Ectodermal cell (in vitro differentiated cells): ENCODE measurements around the gene OR6S1. TPM values are rescaled to one million over a fixed set of nuclear protein-coding genes. Genes with fewer than 3 reads are reported as not detected.

Experiments
- H3K27ac ChIP-seq: 2 replicates; pipeline ENCODE4 v1.7.0; 2013; ENCODE audit warnings: mild to moderate bottlenecking, low read depth, low read length; ENCODE audit not compliant: insufficient read depth, poor library complexity, severe bottlenecking
- H3K27me3 ChIP-seq: 2 replicates; pipeline ENCODE4 v1.7.0; 2013; ENCODE audit warnings: mild to moderate bottlenecking, low read length; ENCODE audit not compliant: insufficient read depth, control insufficient read depth, poor library complexity, severe bottlenecking
- H3K36me3 ChIP-seq: one replicate; pipeline ENCODE4 v1.7.0; 2013; ENCODE audit warnings: low read length; ENCODE audit not compliant: control insufficient read depth, insufficient read depth
- H3K4me1 ChIP-seq: one replicate; pipeline ENCODE4 v1.7.0; 2013; ENCODE audit warnings: low read length; ENCODE audit not compliant: control insufficient read depth, insufficient read depth
- H3K4me3 ChIP-seq: 2 replicates; pipeline ENCODE4 v1.7.0; 2013; ENCODE audit warnings: low read depth, low read length, control low read depth; ENCODE audit not compliant: insufficient read depth
- H3K9me3 ChIP-seq: 2 replicates; pipeline ENCODE4 v1.7.0; 2013; ENCODE audit warnings: mild to moderate bottlenecking, low read length, moderate library complexity; ENCODE audit not compliant: control insufficient read depth
- WGBS, 2 experiments: methylation state at CpG; one replicate each; pipeline ENCODE4 v1.1.7; 2013; ENCODE audit warnings: missing lambda C conversion rate in 2 of 2; 5-methylcytosine and 5-hydroxymethylcytosine counted together
- polyA plus RNA-seq, 4 experiments: library from polyadenylated mRNA; stranded (reverse); fragments of 50-300 nt; gene quantifications; one replicate each; pipeline ENCODE4 v1.2.3, GENCODE V29; 2013

OR6S1 gene
- not detected for polyA plus RNA-seq (2013, experiment 1 of 4)
- not detected for polyA plus RNA-seq (2013, experiment 2 of 4)
- not detected for polyA plus RNA-seq (2013, experiment 3 of 4)
- polyA plus RNA-seq (2013, experiment 4 of 4), result not detected

GRCh38 chr14:20641591-20641990 is at the start of gene OR6S1:
OR6S1 (minus strand) TSS chr14:20641691; CDS start chr14:20641691, 0 bp downstream.
- Histone ChIP-seq H3K27ac (no peak within 1 kb of the TSS), H3K4me1 (no peaks in the 10 kb centered on the region), H3K27me3 (no peaks in the 10 kb centered on the region), H3K4me3 (no peak within 1 kb of the TSS), H3K9me3 (no peaks in the 10 kb centered on the region), H3K36me3 (no peaks in the 10 kb centered on the region)
- WGBS, 2 experiments, result 84 to 97% methylated on average over 2 of the region's 2 CpGs

GRCh38 chr14:20690848-20691640 is 49.6 kb upstream of the OR6S1 start:
- Histone ChIP-seq H3K9me3 (no peaks in the 10 kb centered on the region), H3K27me3 (peaks cover 3% of the 10 kb centered on the region), H3K4me3 (no peak overlapping the region), H3K27ac (no peak overlapping the region), H3K4me1 (no peaks in the 10 kb centered on the region), H3K36me3 (no peaks in the 10 kb centered on the region)
- WGBS, 2 experiments, result 36 to 42% methylated on average over 9 of the region's 9 CpGs

GRCh38 chr14:20688167-20688839 is 46.8 kb upstream of the OR6S1 start, which contains the start of gene ANG:
ANG (plus strand) TSS chr14:20688764; CDS start chr14:20693565, 4,801 bp downstream.
- no peak within 1 kb of the TSS for H3K4me3 ChIP-seq
- no peak within 1 kb of the TSS for H3K27ac ChIP-seq
- H3K27me3 ChIP-seq, result peaks cover 9% of the 10 kb centered on the region
- 66 to 67% methylated on average over 7 of the region's 7 CpGs for WGBS, 2 experiments
- no peaks in the 10 kb centered on the region for H3K4me1 ChIP-seq
- H3K36me3 ChIP-seq, result no peaks in the 10 kb centered on the region
- no peaks in the 10 kb centered on the region for H3K9me3 ChIP-seq

- WGBS, 2 experiments, result 93 to 97% methylated on average over 5 of the region's 5 CpGs
- Histone ChIP-seq H3K36me3 (no peaks in the 10 kb centered on the region), H3K27me3 (peaks cover 9% of the 10 kb centered on the region), H3K9me3 (no peaks in the 10 kb centered on the region), H3K27ac (no peak overlapping the region), H3K4me1 (no peaks in the 10 kb centered on the region), H3K4me3 (no peak overlapping the region)
Measured at GRCh38 chr14:20687362-20688166, 46.1 kb upstream of the OR6S1 start.

- Histone ChIP-seq H3K27me3 (peaks cover 9% of the 10 kb centered on the region), H3K4me3 (no peak overlapping the region), H3K9me3 (no peaks in the 10 kb centered on the region), H3K36me3 (no peaks in the 10 kb centered on the region), H3K4me1 (no peaks in the 10 kb centered on the region), H3K27ac (no peak overlapping the region)
- WGBS, 2 experiments, result 69 to 76% methylated on average over 4 to 7 of the region's 7 CpGs
Measured at GRCh38 chr14:20686386-20687143, 45.1 kb upstream of the OR6S1 start.

- peak overlapping the region; percentile 99 for H3K4me3 ChIP-seq
- 12 to 17% methylated on average over 19 to 22 of the region's 22 CpGs for WGBS, 2 experiments
- H3K27ac ChIP-seq, result no peak overlapping the region
- H3K9me3 ChIP-seq, result no peaks in the 10 kb centered on the region
- H3K36me3 ChIP-seq, result no peaks in the 10 kb centered on the region
- H3K27me3 ChIP-seq, result peaks cover 9% of the 10 kb centered on the region
- H3K4me1 ChIP-seq, result peaks cover 4% of the 10 kb centered on the region
Measured at GRCh38 chr14:20684662-20685456, 43.4 kb upstream of the OR6S1 start.

GRCh38 chr14:20683891-20684661 is 42.6 kb upstream of the OR6S1 start, which contains the start of gene RNASE4:
RNASE4 (plus strand) TSS chr14:20684560; CDS start chr14:20699372, 14,812 bp downstream.
- Histone ChIP-seq H3K27ac (peak within 1 kb of the TSS; percentile 87), H3K9me3 (no peaks in the 10 kb centered on the region), H3K4me3 (peak within 1 kb of the TSS; percentile 99), H3K36me3 (no peaks in the 10 kb centered on the region), H3K27me3 (peaks cover 9% of the 10 kb centered on the region), H3K4me1 (peaks cover 4% of the 10 kb centered on the region)
- WGBS, 2 experiments, result 0% methylated on average over 42 of the region's 42 CpGs

GRCh38 chr14:20683125-20683890 is 41.8 kb upstream of the OR6S1 start:
- Histone ChIP-seq H3K9me3 (no peaks in the 10 kb centered on the region), H3K27me3 (peaks cover 9% of the 10 kb centered on the region), H3K36me3 (no peaks in the 10 kb centered on the region), H3K4me3 (peak overlapping the region; percentile 99), H3K4me1 (peaks cover 4% of the 10 kb centered on the region), H3K27ac (peak overlapping the region; percentile 87)
- 0% methylated on average over 37 to 38 of the region's 38 CpGs for WGBS, 2 experiments
